ENCODE data around the gene NAPA. TPM values are rescaled to one million over a fixed set of nuclear protein-coding genes. Genes with fewer than 3 reads are reported as not detected.

The NAPA gene
- total RNA-seq, 1 donor from 2014 or later, result 54.7 TPM

GRCh38 chr19:47499863-47500830 is 14.7 kb downstream of the NAPA start:
- Mint-ChIP-seq H3K4me1 (no peaks in the 10 kb centered on the region), H3K27me3 (ENCODE audit: low read depth) (no peaks in the 10 kb centered on the region), H3K36me3 (peaks cover 7% of the 10 kb centered on the region), H3K4me3 (no peak overlapping the region), H3K27ac (no peak overlapping the region), H3K9me3 (no peaks in the 10 kb centered on the region)
- no peak for TF ChIP-seq CTCF (IDR thresholded peaks at IDR 0.05; ENCODE audit: unreplicated experiment)
- DNase-seq (ENCODE audit: low spot score in 2 of 2, unreplicated experiment in 2 of 2), result no peak

GRCh38 chr19:47499371-47499770 is 15.5 kb downstream of the NAPA start:
- Mint-ChIP-seq H3K4me1 (no peaks in the 10 kb centered on the region), H3K27me3 (ENCODE audit: low read depth) (no peaks in the 10 kb centered on the region), H3K4me3 (no peak overlapping the region), H3K9me3 (no peaks in the 10 kb centered on the region), H3K27ac (no peak overlapping the region), H3K36me3 (peaks cover 7% of the 10 kb centered on the region)
- no peak for TF ChIP-seq CTCF (IDR thresholded peaks at IDR 0.05; ENCODE audit: unreplicated experiment)
- no peak for DNase-seq (ENCODE audit: low spot score in 2 of 2, unreplicated experiment in 2 of 2)

GRCh38 chr19:47498561-47498960 is 16.3 kb downstream of the NAPA start:
- Mint-ChIP-seq H3K4me3 (no peak overlapping the region), H3K9me3 (no peaks in the 10 kb centered on the region), H3K4me1 (no peaks in the 10 kb centered on the region), H3K27me3 (ENCODE audit: low read depth) (no peaks in the 10 kb centered on the region), H3K36me3 (peaks cover 7% of the 10 kb centered on the region), H3K27ac (no peak overlapping the region)
- TF ChIP-seq CTCF (IDR thresholded peaks at IDR 0.05; ENCODE audit: unreplicated experiment), result no peak
- DNase-seq (ENCODE audit: low spot score in 2 of 2, unreplicated experiment in 2 of 2), result no peak

GRCh38 chr19:47497821-47498520 is 16.9 kb downstream of the NAPA start:
- no peak overlapping the region for H3K27ac Mint-ChIP-seq
- no peaks in the 10 kb centered on the region for H3K9me3 Mint-ChIP-seq
- DNase-seq (ENCODE audit: low spot score in 2 of 2, unreplicated experiment in 2 of 2), result no peak

More at GRCh38 chr19:47497821-47498520, 16.9 kb downstream of the NAPA start:
- no peaks in the 10 kb centered on the region for H3K27me3 Mint-ChIP-seq (ENCODE audit: low read depth)
- H3K4me1 Mint-ChIP-seq, result no peaks in the 10 kb centered on the region
- no peak overlapping the region for H3K4me3 Mint-ChIP-seq
- no peak for TF ChIP-seq CTCF (IDR thresholded peaks at IDR 0.05; ENCODE audit: unreplicated experiment)
- peaks cover 7% of the 10 kb centered on the region for H3K36me3 Mint-ChIP-seq

Measured in mesothelial cell of epicardium (in vitro differentiated cells).